ENCODE results near the gene FOXO6.
A peak's percentile ranks its signal among the peaks of the same experiment; 100 is the strongest.

Gene FOXO6

DNA sequence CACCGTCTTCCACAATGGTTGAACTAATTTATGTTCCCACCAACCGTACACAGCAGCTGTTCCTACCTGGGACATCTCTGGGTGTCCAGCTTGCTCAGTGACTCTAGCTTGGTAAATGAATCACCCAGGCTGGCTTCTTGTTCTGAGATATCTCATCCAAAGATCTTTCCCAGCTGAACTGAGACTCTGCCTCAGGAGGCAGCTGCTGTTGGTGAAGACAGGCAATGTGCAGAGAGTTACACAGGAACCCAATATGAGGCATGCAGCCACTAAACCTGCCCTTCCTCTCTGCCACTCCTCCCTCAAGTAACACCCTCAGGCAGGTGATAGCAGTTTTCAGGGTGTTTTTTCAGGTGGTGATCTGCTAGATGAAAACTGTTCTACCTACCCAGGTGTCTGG is 14.0 kb upstream of the FOXO6 start:
- TF ChIP-seq, protein P1, sequence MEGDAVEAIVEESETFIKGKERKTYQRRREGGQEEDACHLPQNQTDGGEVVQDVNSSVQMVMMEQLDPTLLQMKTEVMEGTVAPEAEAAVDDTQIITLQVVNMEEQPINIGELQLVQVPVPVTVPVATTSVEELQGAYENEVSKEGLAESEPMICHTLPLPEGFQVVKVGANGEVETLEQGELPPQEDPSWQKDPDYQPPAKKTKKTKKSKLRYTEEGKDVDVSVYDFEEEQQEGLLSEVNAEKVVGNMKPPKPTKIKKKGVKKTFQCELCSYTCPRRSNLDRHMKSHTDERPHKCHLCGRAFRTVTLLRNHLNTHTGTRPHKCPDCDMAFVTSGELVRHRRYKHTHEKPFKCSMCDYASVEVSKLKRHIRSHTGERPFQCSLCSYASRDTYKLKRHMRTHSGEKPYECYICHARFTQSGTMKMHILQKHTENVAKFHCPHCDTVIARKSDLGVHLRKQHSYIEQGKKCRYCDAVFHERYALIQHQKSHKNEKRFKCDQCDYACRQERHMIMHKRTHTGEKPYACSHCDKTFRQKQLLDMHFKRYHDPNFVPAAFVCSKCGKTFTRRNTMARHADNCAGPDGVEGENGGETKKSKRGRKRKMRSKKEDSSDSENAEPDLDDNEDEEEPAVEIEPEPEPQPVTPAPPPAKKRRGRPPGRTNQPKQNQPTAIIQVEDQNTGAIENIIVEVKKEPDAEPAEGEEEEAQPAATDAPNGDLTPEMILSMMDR (IDR thresholded peaks at IDR 0.05), result no peak
- peaks cover 25% of the 10 kb centered on the region for H3K27me3 Mint-ChIP-seq (ENCODE audit: low read depth, poor library complexity)
- no peak overlapping the region for H3K4me3 Mint-ChIP-seq
- H3K9me3 Mint-ChIP-seq, result no peaks in the 10 kb centered on the region
- no peak overlapping the region for H3K27ac Mint-ChIP-seq
- no peak for DNase-seq
- no peaks in the 10 kb centered on the region for H3K36me3 Mint-ChIP-seq (ENCODE audit: low read depth)
- peaks cover 12% of the 10 kb centered on the region for H3K4me1 Mint-ChIP-seq

DNA sequence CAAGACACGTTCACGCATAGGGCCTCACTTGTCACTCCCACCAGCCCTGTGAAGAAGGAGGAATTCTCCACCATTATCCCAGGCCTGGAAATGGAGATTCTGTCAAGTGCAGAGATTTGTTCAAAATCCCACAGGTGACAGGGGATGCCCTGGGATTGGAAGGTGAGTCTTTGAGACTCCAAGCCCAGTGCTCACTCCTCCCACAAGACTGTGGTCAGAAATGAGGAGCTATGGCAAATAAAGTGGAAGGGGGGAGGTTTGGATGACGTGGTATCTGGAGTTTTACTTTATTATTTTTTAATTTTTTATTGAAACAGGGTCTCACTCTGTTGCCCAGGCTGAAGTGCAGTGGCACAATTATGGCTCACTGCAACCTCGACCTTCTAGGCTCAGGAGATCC is 12.8 kb upstream of the FOXO6 start:
- no peak for DNase-seq
- no peaks in the 10 kb centered on the region for H3K36me3 Mint-ChIP-seq (ENCODE audit: low read depth)
- TF ChIP-seq, protein P1 (IDR thresholded peaks at IDR 0.05), result no peak
- H3K4me3 Mint-ChIP-seq, result no peak overlapping the region
- peaks cover 25% of the 10 kb centered on the region for H3K27me3 Mint-ChIP-seq (ENCODE audit: low read depth, poor library complexity)
- no peak overlapping the region for H3K27ac Mint-ChIP-seq
- H3K4me1 Mint-ChIP-seq, result peaks cover 6% of the 10 kb centered on the region
- no peaks in the 10 kb centered on the region for H3K9me3 Mint-ChIP-seq

DNA sequence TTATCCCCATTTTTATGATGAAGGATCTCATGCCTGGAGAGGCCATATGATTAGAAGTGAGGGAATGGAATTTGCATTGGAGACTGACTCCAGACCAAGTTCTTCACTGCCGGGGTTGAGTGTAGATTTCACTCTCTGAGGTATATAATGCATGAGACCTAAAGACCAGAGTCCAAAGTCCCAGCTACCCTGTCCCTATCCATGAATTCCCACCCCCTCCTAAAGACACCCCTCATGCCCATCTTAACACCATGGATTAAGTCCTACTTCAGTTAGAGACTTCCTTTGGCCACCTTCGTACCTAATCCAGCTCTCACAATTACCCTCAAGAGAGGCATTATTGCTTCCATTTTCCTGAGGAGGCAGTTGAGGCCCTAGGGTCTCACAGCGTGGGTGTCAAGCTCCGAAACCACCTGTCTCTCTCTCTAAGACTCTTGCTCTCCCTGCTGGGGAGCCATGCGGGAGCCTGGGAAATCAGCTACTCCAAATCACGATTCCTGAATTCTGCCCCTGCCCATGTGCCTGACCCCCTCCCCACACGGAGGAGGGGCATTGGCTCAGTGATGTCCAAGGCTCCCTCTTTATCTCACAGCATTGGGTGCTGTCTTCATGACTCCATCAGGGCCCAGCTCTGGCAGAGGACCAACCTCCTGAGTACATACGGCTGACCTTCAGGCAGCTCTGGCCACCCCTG is 11.7 kb upstream of the FOXO6 start:
- peaks cover 3% of the 10 kb centered on the region for H3K4me1 Mint-ChIP-seq
- H3K4me3 Mint-ChIP-seq, result no peak overlapping the region
- TF ChIP-seq, protein P1 (IDR thresholded peaks at IDR 0.05), result no peak
- H3K27me3 Mint-ChIP-seq (ENCODE audit: low read depth, poor library complexity), result peaks cover 18% of the 10 kb centered on the region
- H3K9me3 Mint-ChIP-seq, result no peaks in the 10 kb centered on the region
- no peak overlapping the region for H3K27ac Mint-ChIP-seq
- no peak for DNase-seq
- no peaks in the 10 kb centered on the region for H3K36me3 Mint-ChIP-seq (ENCODE audit: low read depth)

DNA sequence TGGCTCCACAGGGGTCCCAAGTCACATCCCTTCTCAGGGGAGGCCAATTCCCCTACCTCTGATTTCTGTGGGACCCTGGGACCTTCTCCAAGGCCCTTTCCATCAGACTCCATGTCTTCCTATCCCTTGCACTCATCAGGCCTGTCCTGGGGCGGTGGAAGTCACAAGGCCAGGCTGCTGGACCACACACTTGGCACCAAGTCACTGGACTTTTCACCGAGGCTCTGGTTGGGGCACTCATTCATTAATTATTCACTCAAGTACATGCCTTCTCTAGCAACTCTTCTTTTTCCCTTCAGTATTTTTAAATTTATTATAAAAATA is 11.2 kb upstream of the FOXO6 start:
- Mint-ChIP-seq H3K4me3 (no peak overlapping the region), H3K4me1 (no peaks in the 10 kb centered on the region), H3K9me3 (no peaks in the 10 kb centered on the region), H3K27me3 (ENCODE audit: low read depth, poor library complexity) (peaks cover 14% of the 10 kb centered on the region), H3K36me3 (ENCODE audit: low read depth) (no peaks in the 10 kb centered on the region), H3K27ac (peak overlapping the region; percentile 29)
- DNase-seq, result no peak
- TF ChIP-seq, protein P1 (IDR thresholded peaks at IDR 0.05), result no peak

DNA sequence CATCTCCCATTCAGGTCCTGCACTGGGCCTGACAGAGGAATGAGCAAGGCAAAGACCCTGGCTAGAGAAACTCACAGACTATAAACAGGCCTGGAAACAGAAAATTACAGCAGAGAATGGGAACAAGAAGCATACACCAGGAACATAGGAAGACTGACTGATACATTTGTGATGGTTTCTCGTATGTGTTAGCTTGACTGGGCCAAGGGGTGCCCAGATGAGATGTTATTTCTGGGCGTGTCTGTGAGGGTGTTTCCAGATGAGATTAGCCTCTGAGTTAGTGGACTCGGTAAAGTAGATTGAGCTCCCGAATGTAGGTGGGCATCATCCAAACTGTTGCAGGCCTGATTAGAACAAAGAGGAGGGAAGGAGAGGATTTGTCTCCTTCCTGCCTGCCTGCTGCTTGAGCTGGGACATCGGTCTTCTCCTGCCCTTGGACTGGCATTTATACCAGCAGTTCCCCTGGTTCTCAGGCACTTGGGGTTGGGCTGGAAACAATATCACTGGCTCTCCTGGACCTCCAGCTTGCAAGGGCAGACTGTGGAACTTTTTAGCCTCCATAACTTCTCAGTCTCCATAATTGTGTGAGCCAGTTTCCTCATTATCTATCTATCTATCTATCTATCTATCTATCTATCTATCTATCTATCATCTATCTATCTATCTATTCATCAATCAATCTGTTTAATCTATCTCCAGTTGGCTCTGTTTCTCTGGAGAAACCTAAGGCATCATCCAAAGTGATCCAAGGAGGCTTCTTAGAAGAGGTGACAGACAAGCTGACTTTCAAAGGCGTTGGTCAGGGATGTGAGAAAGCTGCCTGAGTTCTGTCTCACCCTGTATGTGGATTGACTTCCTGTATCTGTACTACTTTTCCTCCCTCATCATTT is 9.7 kb upstream of the FOXO6 start:
- DNase-seq, result no peak
- H3K9me3 Mint-ChIP-seq, result no peaks in the 10 kb centered on the region
- no peak overlapping the region for H3K4me3 Mint-ChIP-seq
- no peak overlapping the region for H3K27ac Mint-ChIP-seq
- peaks cover 14% of the 10 kb centered on the region for H3K27me3 Mint-ChIP-seq (ENCODE audit: low read depth, poor library complexity)
- no peaks in the 10 kb centered on the region for H3K36me3 Mint-ChIP-seq (ENCODE audit: low read depth)
- TF ChIP-seq, protein P1 (IDR thresholded peaks at IDR 0.05), result no peak
- no peaks in the 10 kb centered on the region for H3K4me1 Mint-ChIP-seq

Measured in nephron progenitor cell (in vitro differentiated cells).